Coronary artery (tissue), 2 donors: ENCODE results near the gene GYPC.
"Not testable (repeated sequence)": the region's sequence is repeated elsewhere in the genome, so short reads cannot be mapped to it uniquely, and the experiment has no call there.

Experiments
- DNase-seq: peaks from one replicate; pipeline ENCODE4 v3.0.0-alpha.2; 2017; ENCODE audit warnings: low spot score
- H3K27ac ChIP-seq, 2 donors: fragments of 200-600 bp; sonication (generic); one replicate each; pipeline ENCODE4 v1.5.1; 2016 to 2019
- H3K4me3 ChIP-seq: fragments of 200-600 bp; sonication (generic); 2 replicates; pipeline ENCODE4 v1.5.1; 2016; ENCODE audit warnings: mild to moderate bottlenecking, moderate library complexity
- TF ChIP-seq, protein P1 (sequence below): fragments of 200-600 bp; sonication (generic); IDR thresholded peaks from one replicate; pipeline ENCODE4 v1.5.1; 2019; ENCODE audit warnings: antibody characterized with exemption

The GYPC gene

DNA sequence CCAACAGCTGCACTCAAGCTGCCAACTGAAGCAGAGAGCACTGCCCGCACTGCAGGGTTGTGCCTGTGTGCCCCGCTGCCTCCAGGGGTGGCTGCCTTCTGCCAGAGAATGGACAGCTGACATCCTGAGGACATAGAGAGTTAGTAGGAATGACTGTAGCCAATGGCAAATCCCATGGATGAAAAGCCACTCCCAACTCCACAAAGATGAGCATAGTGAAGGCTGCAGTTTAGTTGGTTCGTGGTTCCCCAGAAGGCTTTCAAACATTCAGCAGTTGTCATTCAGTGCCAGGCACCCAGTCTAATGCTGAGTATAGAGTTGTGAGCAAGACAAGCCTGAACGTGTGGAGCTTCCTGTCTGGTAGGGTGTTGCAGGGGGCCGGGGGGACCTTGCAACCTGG is 30.3 kb downstream of the GYPC start:
- DNase-seq, result no peak
- Histone ChIP-seq H3K27ac (no peak overlapping the region), H3K4me3 (no peak overlapping the region)
- TF ChIP-seq, protein P1, sequence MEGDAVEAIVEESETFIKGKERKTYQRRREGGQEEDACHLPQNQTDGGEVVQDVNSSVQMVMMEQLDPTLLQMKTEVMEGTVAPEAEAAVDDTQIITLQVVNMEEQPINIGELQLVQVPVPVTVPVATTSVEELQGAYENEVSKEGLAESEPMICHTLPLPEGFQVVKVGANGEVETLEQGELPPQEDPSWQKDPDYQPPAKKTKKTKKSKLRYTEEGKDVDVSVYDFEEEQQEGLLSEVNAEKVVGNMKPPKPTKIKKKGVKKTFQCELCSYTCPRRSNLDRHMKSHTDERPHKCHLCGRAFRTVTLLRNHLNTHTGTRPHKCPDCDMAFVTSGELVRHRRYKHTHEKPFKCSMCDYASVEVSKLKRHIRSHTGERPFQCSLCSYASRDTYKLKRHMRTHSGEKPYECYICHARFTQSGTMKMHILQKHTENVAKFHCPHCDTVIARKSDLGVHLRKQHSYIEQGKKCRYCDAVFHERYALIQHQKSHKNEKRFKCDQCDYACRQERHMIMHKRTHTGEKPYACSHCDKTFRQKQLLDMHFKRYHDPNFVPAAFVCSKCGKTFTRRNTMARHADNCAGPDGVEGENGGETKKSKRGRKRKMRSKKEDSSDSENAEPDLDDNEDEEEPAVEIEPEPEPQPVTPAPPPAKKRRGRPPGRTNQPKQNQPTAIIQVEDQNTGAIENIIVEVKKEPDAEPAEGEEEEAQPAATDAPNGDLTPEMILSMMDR, result no peak

DNA sequence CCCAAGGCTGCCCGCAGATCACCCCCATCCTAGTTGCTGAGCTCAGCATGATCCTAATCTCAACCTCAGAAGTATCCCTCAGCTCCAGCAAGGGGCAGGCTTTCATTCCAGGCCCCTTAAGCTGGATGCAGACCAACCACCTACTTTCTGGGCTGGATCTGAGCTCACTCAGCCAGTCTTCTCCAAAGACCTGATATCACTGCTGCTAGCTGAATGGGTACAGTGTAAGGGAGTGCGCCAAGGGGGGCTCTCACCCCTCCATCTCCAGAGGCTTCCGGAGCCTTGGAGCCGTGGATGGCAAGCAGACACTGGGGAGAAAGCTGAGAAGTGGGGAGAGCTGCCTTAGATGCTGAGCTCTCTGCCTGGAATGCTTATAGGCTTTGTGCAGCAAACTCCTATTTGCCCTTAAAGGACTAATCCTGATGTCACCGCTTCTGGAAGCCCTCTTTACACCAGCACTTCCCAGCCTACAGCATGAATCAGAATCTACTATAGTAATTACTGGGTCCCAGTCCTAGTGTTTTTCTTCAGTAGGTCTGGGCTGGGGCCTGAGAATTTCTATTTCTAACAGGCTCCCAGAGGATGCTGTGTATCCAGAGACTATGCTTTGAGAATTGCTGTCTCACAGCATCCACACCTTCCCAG is 31.0 kb downstream of the GYPC start:
- TF ChIP-seq, protein P1, result no peak
- H3K4me3 ChIP-seq, result no peak overlapping the region
- H3K27ac ChIP-seq, result no peak overlapping the region
- DNase-seq, result no peak

DNA sequence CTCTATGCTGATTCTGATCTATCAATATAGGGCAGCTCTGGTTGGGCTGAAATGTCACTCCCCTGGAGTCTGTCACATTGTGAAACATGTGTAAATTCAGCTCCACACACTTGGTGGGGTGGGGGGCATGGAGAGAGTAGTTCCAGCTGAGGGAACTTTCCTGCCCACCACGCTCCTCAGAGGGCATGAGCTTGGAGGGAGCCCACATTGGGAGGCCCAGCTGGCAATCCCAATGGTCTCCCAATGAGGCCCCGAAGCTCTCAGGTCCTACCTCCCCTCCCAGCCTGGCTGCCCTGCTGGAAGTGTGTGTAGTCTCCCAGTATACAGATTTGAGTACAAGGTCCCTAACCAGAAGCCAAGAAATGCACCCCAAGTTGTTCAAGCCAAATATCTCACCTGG is 31.5 kb downstream of the GYPC start:
- DNase-seq, result no peak
- TF ChIP-seq, protein P1, result no peak

DNA sequence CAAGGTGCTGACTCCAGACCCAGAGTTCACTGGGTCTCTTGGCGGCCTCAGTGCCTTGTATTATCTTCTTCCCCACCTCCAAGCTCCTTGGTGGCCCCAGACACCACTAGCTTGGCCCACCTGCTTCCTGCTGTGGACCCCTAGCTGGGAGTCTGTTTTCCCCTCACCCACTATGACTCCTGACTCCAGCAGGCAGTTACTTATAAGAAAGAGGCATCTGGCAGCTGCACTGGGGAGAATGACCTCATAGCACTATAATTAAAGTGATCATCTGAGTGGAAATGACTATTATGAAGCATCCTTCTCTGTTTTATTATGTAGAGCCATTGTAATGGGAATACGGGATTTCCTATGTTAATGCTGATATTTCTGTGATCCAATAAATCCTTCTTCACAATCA is 32.6 kb downstream of the GYPC start:
- H3K27ac ChIP-seq, DNase-seq, H3K4me3 ChIP-seq: not testable (repeated sequence)

More for the DNA sequence above, 31.5 kb downstream of the GYPC start:
- H3K4me3 ChIP-seq, result no peak overlapping the region
- no peak overlapping the region for H3K27ac ChIP-seq

DNA sequence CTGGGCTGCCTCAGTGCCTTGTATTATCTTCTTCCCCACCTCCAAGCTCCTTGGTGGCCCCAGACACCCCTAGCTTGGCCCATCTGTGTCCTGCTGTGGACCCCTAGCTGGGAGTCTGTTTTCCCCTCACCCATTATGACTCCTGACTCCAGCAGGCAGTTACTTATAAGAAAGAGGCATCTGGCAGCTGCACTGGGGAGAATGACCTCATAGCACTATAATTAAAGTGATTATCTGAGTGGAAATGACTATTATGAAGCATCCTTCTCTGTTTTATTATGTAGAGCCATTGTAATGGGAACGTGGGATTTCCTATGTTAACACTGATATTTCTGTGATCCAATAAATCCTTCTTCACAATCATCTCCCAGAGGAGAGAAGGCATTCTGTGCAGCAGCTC is 36.3 kb downstream of the GYPC start:
- not testable (repeated sequence) for H3K27ac ChIP-seq, DNase-seq

DNA sequence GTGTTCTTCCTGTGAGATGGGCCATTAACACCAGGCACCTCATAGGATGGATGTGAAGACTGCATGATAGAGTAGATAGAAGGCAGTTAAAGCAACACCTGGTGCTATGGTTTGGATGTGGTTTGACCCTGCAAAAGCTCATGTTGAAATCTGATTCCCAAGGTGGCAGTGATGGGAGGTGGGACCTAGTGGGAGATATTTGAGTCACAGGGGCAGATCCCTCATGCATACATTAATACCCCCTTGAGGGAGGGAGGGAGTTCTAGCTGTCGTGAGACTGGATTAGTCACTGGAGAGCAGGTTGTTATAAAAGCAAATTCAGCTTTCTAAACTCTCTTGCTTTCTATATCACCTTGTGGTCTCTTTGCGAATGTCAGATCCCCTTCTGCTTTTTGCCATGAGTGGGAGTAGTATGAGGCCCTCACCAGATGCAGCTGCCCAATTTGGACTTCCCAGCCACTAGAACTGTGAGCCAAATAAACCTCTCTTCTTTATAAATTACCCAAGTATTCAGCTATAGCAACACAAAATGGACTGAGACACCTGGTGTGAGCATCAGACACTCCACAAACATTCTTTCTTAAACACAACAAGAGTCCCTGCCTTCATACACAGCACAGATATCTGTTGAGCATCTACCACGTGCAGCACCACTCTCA is 37.1 kb downstream of the GYPC start:
- not testable (repeated sequence) for DNase-seq, H3K27ac ChIP-seq, H3K4me3 ChIP-seq

More for the DNA sequence above, 36.3 kb downstream of the GYPC start:
- H3K4me3 ChIP-seq, result not testable (repeated sequence)

DNA sequence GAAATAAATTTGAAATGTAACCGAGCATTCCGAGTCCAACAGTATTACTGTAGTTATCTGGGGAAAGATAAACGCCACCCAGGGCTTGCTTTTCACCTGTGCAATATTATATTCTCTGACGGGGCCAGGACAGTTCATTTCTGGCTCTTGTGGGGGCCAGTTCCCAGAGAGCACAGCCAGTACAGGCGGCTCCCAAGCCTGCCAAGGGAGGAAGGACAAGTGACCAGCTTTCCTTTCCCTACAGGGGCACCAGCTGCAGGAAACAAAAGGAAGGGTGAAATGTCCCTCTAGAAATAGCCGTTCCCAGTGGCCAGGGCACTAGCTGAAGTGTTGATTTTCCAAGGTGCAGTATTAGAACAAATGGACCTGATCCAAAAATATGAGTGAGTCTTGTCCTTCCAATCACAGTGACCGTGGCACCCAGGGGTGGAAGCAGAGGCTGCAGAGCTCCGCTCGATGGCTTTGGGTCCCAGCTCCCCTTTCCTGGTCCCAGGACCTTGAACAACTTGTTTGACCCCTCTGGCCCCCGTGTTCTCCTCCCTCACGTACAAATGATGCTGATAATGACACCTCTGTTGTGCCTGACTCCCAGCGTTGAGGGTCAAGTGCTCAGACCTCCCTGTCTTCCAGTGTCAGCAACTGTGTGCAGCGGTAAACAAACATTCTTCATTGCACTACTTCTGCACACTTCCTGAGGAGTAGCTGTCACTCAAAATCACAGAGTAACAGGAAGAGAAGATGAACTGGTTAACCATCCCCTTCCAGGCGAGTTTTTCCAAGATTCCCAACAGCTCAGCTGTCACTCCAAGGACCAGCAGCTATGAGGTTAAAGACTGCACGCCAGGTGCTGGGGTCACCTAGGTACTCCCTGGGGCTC is 40.9 kb downstream of the GYPC start:
- no peak for DNase-seq
- no peak overlapping the region for H3K27ac ChIP-seq
- H3K4me3 ChIP-seq, result no peak overlapping the region
- TF ChIP-seq, protein P1, result no peak

DNA sequence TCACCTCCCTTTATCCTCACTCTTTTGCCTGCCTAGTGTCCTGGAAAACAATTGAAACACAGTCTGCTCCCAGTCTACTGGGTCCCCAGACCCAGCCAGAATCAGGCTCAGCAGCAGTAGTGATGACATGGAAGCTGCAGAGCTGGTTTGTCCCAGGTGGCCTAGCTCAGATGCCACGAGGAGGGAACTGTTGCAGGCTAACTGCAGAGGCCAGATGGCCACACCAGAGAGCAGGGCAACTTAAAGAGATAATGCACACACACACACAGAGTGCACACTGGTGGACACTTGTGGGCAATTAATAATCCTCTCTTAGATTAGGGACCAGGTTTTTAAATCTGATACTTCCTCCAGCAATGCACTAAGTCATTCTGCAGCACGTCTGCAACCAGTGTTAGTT is 42.4 kb downstream of the GYPC start:
- no peak overlapping the region for H3K27ac ChIP-seq
- DNase-seq, result no peak
- TF ChIP-seq, protein P1, result no peak
- no peak overlapping the region for H3K4me3 ChIP-seq
